Astrocyte (in vitro differentiated cells and primary cell): ENCODE results near the gene CYLD.

Experiments
- EZH2 ChIP-seq: IDR thresholded peaks from 2 replicates; pipeline ENCODE4 v1.6.1; 2012; ENCODE audit warnings: mild to moderate bottlenecking, low read length, inconsistent platforms; ENCODE audit not compliant: insufficient read depth
- TF ChIP-seq, protein P1 (sequence below): IDR thresholded peaks from 2 replicates; pipeline ENCODE4 v1.5.1; 2011; ENCODE audit warnings: low read depth, mild to moderate bottlenecking, inconsistent platforms, low read length, moderate library complexity; ENCODE audit not compliant: insufficient read depth

DNA sequence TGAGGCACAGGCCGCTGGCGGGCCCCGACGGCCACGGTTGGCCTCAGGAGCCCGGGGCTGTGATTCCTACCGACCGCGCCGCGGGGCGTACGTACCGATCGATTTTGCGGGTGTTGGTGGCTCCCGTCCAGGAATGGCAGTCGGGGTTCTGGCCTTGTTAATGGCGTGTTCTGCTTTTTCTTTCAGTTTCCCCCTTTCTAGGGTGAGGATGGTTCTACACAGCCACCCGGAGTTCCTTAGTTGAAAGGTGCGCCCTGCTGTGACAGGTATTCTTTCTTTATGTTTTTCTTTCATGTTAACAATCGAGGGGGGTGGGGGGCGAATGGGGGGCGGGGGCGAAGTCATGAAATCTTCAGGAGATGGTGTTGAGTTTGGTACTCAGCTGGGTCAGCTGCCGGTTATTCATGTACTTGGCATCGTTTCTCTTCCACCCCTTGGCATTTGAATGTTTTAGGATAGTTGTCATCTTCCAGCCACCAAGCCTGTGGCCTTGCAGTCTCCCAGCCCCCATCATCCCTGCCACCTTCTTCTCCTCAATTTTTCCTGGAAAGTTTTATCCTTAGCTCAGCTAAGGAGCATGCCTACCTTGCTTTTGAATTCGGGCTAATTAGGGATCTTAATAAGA lies 802 bp downstream of the CYLD start:
- TF ChIP-seq, protein P1, sequence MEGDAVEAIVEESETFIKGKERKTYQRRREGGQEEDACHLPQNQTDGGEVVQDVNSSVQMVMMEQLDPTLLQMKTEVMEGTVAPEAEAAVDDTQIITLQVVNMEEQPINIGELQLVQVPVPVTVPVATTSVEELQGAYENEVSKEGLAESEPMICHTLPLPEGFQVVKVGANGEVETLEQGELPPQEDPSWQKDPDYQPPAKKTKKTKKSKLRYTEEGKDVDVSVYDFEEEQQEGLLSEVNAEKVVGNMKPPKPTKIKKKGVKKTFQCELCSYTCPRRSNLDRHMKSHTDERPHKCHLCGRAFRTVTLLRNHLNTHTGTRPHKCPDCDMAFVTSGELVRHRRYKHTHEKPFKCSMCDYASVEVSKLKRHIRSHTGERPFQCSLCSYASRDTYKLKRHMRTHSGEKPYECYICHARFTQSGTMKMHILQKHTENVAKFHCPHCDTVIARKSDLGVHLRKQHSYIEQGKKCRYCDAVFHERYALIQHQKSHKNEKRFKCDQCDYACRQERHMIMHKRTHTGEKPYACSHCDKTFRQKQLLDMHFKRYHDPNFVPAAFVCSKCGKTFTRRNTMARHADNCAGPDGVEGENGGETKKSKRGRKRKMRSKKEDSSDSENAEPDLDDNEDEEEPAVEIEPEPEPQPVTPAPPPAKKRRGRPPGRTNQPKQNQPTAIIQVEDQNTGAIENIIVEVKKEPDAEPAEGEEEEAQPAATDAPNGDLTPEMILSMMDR, result no peak
- TF ChIP-seq EZH2, result no peak
